Body of pancreas (tissue), 4 donors: ENCODE measurements around the gene LPP.

Source experiments
- POLR2A ChIP-seq, 3 donors: fragments of 450-650 bp; IDR thresholded peaks; one replicate each; pipeline ENCODE4 v1.6.1; 2016; ENCODE audit warnings: antibody characterized with exemption in 3 of 3, mild to moderate bottlenecking in 2 of 3
- TF ChIP-seq, protein P1 (sequence below), 7 experiments: fragments of 450-650 bp in 4 of 7; fragments of 200-600 bp in 3 of 7; sonication (generic) in 3 of 7; IDR thresholded peaks; one replicate each; pipeline ENCODE4 v1.5.1; 2016 to 2019; ENCODE audit warnings: antibody characterized with exemption in 7 of 7

GRCh38 chr3:188746291-188746783, 592.4 kb downstream of the LPP start:
- TF ChIP-seq POLR2A (IDR thresholded peaks at IDR 0.05): no peak
- TF ChIP-seq, protein P1, sequence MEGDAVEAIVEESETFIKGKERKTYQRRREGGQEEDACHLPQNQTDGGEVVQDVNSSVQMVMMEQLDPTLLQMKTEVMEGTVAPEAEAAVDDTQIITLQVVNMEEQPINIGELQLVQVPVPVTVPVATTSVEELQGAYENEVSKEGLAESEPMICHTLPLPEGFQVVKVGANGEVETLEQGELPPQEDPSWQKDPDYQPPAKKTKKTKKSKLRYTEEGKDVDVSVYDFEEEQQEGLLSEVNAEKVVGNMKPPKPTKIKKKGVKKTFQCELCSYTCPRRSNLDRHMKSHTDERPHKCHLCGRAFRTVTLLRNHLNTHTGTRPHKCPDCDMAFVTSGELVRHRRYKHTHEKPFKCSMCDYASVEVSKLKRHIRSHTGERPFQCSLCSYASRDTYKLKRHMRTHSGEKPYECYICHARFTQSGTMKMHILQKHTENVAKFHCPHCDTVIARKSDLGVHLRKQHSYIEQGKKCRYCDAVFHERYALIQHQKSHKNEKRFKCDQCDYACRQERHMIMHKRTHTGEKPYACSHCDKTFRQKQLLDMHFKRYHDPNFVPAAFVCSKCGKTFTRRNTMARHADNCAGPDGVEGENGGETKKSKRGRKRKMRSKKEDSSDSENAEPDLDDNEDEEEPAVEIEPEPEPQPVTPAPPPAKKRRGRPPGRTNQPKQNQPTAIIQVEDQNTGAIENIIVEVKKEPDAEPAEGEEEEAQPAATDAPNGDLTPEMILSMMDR (IDR thresholded peaks at IDR 0.05): no peak
